GM19193 (cell line): Measurements from ENCODE around the gene MMP11.

ENCODE experiments used
- POLR2A ChIP-seq: IDR thresholded peaks from 4 replicates; pipeline ENCODE4 v1.6.1; 2011; ENCODE audit not compliant: insufficient read depth, insufficient read length; ENCODE audit errors: extremely low read depth

MMP11 gene

GRCh38 chr22:23800297-23801237 is 27.9 kb downstream of the MMP11 start:
- TF ChIP-seq POLR2A: no peak

GRCh38 chr22:23801238-23801821 is 28.7 kb downstream of the MMP11 start:
- TF ChIP-seq POLR2A: no peak

- no peak for TF ChIP-seq POLR2A
These were observed 29.3 kb downstream of the MMP11 start for GRCh38 chr22:23801886-23802377.

GRCh38 chr22:23803001-23803819 is 30.6 kb downstream of the MMP11 start:
- TF ChIP-seq POLR2A: peak; percentile 47

- no peak for TF ChIP-seq POLR2A
These were observed 32.2 kb downstream of the MMP11 start for GRCh38 chr22:23804781-23805291.

- no peak for TF ChIP-seq POLR2A
These were observed 34.2 kb downstream of the MMP11 start for GRCh38 chr22:23806837-23807236.

- TF ChIP-seq POLR2A: no peak
These were observed 39.7 kb downstream of the MMP11 start for GRCh38 chr22:23812378-23812777.

- no peak for TF ChIP-seq POLR2A
These were observed 43.0 kb downstream of the MMP11 start for GRCh38 chr22:23815541-23816155.

- TF ChIP-seq POLR2A: no peak
These were observed 43.7 kb downstream of the MMP11 start for GRCh38 chr22:23816156-23816976.

GRCh38 chr22:23817146-23817545 is 44.5 kb downstream of the MMP11 start:
- no peak for TF ChIP-seq POLR2A

GRCh38 chr22:23818541-23818940 is 45.9 kb downstream of the MMP11 start:
- TF ChIP-seq POLR2A: no peak

GRCh38 chr22:23820748-23821211 is 48.1 kb downstream of the MMP11 start:
- TF ChIP-seq POLR2A: no peak

GRCh38 chr22:23822101-23822671 is 49.5 kb downstream of the MMP11 start:
- no peak for TF ChIP-seq POLR2A
